Activated CD8-positive, alpha-beta T cell treated with anti-CD3 and anti-CD28 coated beads for 36 hours (primary cell): ENCODE measurements around the gene KIZ. TPM values are rescaled to one million over a fixed set of nuclear protein-coding genes. Genes with fewer than 3 reads are reported as not detected.

Source experiments
- ATAC-seq: fragments of 200-7000 bp; cut with Tn5 transposase; one replicate; pipeline ENCODE4 v1.10.0; 2021; ENCODE audit warnings: mild to moderate bottlenecking, moderate library complexity
- CTCF ChIA-PET: fragments of 350-600 bp; sonication (Branson Sonifier 250); formaldehyde crosslinking; loops from one replicate; lab custom pipeline; 2021; ENCODE audit warnings: antibody characterized with exemption; lab: Charles Lee
- POLR2A ChIA-PET: fragments of 350-600 bp; sonication (Branson Sonifier 250); formaldehyde crosslinking; loops from one replicate; lab custom pipeline; 2021; ENCODE audit warnings: antibody characterized with exemption; lab: Charles Lee
- DNase-seq: peaks from one replicate; pipeline ENCODE4 v3.0.0-alpha.2; 2020
- H3K27ac Mint-ChIP-seq: one replicate; pipeline ENCODE4 v1.8.0; 2021; ENCODE audit warnings: mild to moderate bottlenecking, mixed read lengths
- H3K27me3 Mint-ChIP-seq: one replicate; pipeline ENCODE4 v1.8.0; 2021; ENCODE audit warnings: mixed read lengths
- H3K36me3 Mint-ChIP-seq: one replicate; pipeline ENCODE4 v1.8.0; 2021; ENCODE audit warnings: low read depth, mixed read lengths
- H3K4me1 Mint-ChIP-seq: one replicate; pipeline ENCODE4 v1.8.0; 2021; ENCODE audit warnings: low read depth, mixed read lengths
- H3K4me3 Mint-ChIP-seq: one replicate; pipeline ENCODE4 v1.8.0; 2021; ENCODE audit warnings: mild to moderate bottlenecking, moderate library complexity, mixed read lengths
- H3K9me3 Mint-ChIP-seq: one replicate; pipeline ENCODE4 v1.8.0; 2021; ENCODE audit warnings: mixed read lengths
- intact Hi-C: fragments of 100-400 bp; cut with micrococcal nuclease; formaldehyde crosslinking; loops from one replicate; pipeline ENCODE4 v1.10.0; 2022
- total RNA-seq, 2 experiments: library from RNA; stranded (reverse); gene quantifications; one replicate each; pipeline ENCODE4 v1.2.3, GENCODE V29; 2021
- TF ChIP-seq, protein P1 (sequence below): fragments of 200-600 bp; IDR thresholded peaks from one replicate; pipeline ENCODE4 v1.8.0; 2022; ENCODE audit warnings: antibody characterized with exemption, mild to moderate bottlenecking

Gene KIZ
- total RNA-seq, 2 experiments from 2014 or later, result 13.1 to 13.2 TPM

DNA sequence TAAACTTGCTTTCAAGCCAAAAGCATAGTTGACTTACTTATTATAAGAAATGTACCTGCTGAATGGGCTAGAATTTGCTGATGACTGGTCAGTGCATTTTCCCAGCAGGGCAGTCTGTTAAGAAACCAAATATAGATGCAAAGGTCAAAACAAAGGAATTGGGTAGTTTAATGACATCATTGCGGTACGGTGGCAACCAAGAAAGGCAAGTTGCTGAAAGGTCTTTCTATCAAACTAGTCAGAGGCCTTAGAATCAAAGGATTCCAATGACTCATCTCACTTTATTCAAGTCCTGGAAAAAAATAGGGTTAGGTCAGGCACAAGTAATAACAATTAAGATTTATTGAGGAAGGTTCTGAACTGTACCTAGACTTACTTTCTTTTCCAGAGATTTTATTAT lies 76.4 kb downstream of the KIZ start:
- Mint-ChIP-seq H3K27ac (no peak overlapping the region), H3K36me3 (peaks cover 10% of the 10 kb centered on the region), H3K27me3 (no peaks in the 10 kb centered on the region), H3K4me3 (no peak overlapping the region), H3K9me3 (no peaks in the 10 kb centered on the region), H3K4me1 (no peaks in the 10 kb centered on the region)
- ChIA-PET CTCF (interaction anchor here (1.4 kb wide), 1 partner anchor 33 kb away, joined by 8 read pairs; no protein-coding TSS in a partner anchor), POLR2A (no interaction called here)
- no peak for DNase-seq
- intact Hi-C loops, result no loop called here
- ATAC-seq, result no peak
- TF ChIP-seq, protein P1, sequence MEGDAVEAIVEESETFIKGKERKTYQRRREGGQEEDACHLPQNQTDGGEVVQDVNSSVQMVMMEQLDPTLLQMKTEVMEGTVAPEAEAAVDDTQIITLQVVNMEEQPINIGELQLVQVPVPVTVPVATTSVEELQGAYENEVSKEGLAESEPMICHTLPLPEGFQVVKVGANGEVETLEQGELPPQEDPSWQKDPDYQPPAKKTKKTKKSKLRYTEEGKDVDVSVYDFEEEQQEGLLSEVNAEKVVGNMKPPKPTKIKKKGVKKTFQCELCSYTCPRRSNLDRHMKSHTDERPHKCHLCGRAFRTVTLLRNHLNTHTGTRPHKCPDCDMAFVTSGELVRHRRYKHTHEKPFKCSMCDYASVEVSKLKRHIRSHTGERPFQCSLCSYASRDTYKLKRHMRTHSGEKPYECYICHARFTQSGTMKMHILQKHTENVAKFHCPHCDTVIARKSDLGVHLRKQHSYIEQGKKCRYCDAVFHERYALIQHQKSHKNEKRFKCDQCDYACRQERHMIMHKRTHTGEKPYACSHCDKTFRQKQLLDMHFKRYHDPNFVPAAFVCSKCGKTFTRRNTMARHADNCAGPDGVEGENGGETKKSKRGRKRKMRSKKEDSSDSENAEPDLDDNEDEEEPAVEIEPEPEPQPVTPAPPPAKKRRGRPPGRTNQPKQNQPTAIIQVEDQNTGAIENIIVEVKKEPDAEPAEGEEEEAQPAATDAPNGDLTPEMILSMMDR, result no peak

DNA sequence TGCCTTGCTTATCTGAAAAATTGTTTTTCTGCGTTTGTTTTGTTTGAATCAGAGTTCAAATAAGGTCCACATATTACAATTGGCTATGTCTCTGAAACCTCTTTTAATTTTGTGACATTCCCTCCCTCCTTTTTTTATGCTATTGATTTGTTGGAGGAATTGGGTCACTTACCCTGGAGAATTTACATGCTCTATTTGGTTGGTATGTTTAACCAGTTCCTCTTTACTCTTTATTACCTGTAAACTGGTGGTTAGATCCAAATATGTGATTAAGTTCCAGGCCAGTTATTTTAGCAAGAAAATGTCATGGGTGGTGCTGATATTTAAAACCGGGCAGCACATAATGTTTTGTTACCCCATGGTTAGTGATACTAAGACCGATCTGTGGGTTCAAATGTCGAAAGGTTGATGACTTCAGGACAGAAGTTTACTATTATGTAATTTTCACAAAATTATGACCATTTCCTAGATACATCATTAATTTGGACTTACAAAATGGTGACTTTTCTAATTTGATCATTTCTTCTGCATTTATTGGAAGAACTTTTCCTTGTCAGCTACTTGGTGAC lies 77.3 kb downstream of the KIZ start:
- TF ChIP-seq, protein P1, result no peak
- intact Hi-C loops, result no loop called here
- H3K4me3 Mint-ChIP-seq, result no peak overlapping the region
- no peaks in the 10 kb centered on the region for H3K4me1 Mint-ChIP-seq
- DNase-seq (no peak), ATAC-seq (no peak)
- ChIA-PET CTCF (interaction anchor here (1.6 kb wide), 1 partner anchor 33 kb away, joined by 3 read pairs; no protein-coding TSS in a partner anchor), POLR2A (no interaction called here)
- H3K36me3 Mint-ChIP-seq, result peaks cover 10% of the 10 kb centered on the region
- H3K9me3 Mint-ChIP-seq, result no peaks in the 10 kb centered on the region
- H3K27ac Mint-ChIP-seq, result no peak overlapping the region
- H3K27me3 Mint-ChIP-seq, result no peaks in the 10 kb centered on the region

DNA sequence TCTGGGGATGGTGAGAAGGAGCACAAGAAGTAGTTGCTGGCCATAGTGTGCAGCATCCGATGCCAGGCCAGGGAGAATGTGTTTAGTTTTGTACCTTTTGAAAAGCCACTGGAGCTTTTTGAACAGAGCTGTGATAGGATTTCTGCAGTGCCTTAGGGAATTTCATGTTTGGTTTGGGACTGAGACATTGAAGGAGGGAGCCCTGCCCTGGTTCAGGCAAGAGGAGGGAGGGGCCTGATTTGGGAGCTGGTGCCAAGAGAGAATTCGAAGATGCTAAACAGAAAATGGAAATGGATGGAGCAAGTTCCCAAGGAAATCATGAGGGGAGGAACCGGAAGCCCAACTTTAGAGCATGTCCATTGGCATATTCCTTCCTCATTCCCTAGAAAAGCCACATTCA lies 80.7 kb downstream of the KIZ start:
- Mint-ChIP-seq H3K36me3 (peaks cover 10% of the 10 kb centered on the region), H3K4me3 (no peak overlapping the region), H3K27me3 (no peaks in the 10 kb centered on the region), H3K9me3 (no peaks in the 10 kb centered on the region), H3K27ac (no peak overlapping the region), H3K4me1 (no peaks in the 10 kb centered on the region)
- ChIA-PET CTCF (no interaction called here), POLR2A (no interaction called here)
- intact Hi-C loops, result no loop called here
- DNase-seq (no peak), ATAC-seq (no peak)
- TF ChIP-seq, protein P1, result no peak

DNA sequence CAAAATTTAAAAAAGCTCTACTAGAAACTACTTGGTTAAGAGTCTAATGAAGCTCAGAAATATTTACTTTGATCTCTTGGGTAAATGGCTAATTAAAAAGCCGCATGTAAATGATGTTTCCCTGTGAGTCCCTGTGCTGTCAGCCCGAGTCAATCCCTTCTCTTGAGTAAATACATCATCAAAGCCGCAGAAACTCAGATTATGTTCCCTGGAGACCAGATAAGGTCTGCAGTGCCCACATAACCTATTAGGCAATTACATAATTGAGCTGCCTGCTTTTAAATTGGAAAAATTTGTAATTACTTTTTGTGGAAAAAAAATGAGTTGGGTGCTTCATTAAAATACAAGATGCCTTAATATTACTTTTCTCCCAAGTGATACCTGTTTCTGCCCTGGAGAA lies 83.1 kb downstream of the KIZ start:
- POLR2A ChIA-PET, result no interaction called here
- no peaks in the 10 kb centered on the region for H3K9me3 Mint-ChIP-seq
- peaks cover 10% of the 10 kb centered on the region for H3K36me3 Mint-ChIP-seq
- CTCF ChIA-PET, result interaction anchor here (1.1 kb wide), 1 partner anchor 27 kb away, joined by 4 read pairs; no protein-coding TSS in a partner anchor
- H3K4me3 Mint-ChIP-seq, result no peak overlapping the region
- no peaks in the 10 kb centered on the region for H3K27me3 Mint-ChIP-seq
- intact Hi-C loops, result no loop called here
- ATAC-seq (no peak), DNase-seq (no peak)
- H3K4me1 Mint-ChIP-seq, result no peaks in the 10 kb centered on the region
- no peak overlapping the region for H3K27ac Mint-ChIP-seq
- TF ChIP-seq, protein P1, result no peak

DNA sequence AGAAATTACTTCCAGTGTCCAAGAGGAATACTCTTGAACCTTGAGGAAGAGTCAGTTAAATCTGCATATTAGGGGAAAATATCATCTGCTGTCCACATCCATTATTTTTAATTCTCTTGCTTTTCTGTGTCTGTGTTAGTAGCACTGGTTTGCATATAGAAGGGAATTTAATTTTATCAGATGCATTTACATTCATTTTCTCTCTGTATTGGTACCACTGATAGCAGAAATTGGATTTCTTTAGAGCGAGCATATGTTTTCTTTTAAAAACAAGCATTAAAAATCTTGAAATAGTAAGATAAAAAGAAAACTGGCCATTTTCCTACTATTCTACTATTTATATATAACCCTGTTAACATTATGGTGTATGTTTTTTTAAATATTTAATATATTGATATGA lies 83.8 kb downstream of the KIZ start:
- peaks cover 10% of the 10 kb centered on the region for H3K36me3 Mint-ChIP-seq
- TF ChIP-seq, protein P1, result no peak
- no peaks in the 10 kb centered on the region for H3K27me3 Mint-ChIP-seq
- H3K4me3 Mint-ChIP-seq, result no peak overlapping the region
- no peak overlapping the region for H3K27ac Mint-ChIP-seq
- no peaks in the 10 kb centered on the region for H3K9me3 Mint-ChIP-seq
- POLR2A ChIA-PET, result no interaction called here
- no peak for DNase-seq
- intact Hi-C loops, result no loop called here
- H3K4me1 Mint-ChIP-seq, result no peaks in the 10 kb centered on the region
- no peak for ATAC-seq
- CTCF ChIA-PET, result no interaction called here
